Endodermal cell (in vitro differentiated cells): ENCODE results near the gene CC2D1B. TPM values are rescaled to one million over a fixed set of nuclear protein-coding genes. Genes with fewer than 3 reads are reported as not detected.

Experiments used
- DNase-seq: peaks from one replicate; pipeline ENCODE4 v3.0.0-alpha.2; 2017
- H3K27ac ChIP-seq: 2 replicates; pipeline ENCODE4 v1.5.1; 2013; ENCODE audit warnings: mild to moderate bottlenecking, low read depth, low read length, moderate library complexity
- H3K27me3 ChIP-seq: 2 replicates; pipeline ENCODE4 v1.6.1; 2013; ENCODE audit warnings: mild to moderate bottlenecking, low read length, moderate library complexity; ENCODE audit not compliant: insufficient read depth, control insufficient read depth, poor library complexity, severe bottlenecking
- H3K36me3 ChIP-seq: 2 replicates; pipeline ENCODE4 v1.7.0; 2013; ENCODE audit warnings: mild to moderate bottlenecking, low read length, moderate library complexity; ENCODE audit not compliant: control insufficient read depth, insufficient read depth
- H3K4me1 ChIP-seq: one replicate; pipeline ENCODE4 v1.7.0; 2013; ENCODE audit warnings: low read length; ENCODE audit not compliant: control insufficient read depth, insufficient read depth
- H3K4me3 ChIP-seq: 2 replicates; pipeline ENCODE4 v1.5.1; 2013; ENCODE audit warnings: mild to moderate bottlenecking, low read length, moderate library complexity
- H3K9ac ChIP-seq: 2 replicates; pipeline ENCODE4 v1.6.1; 2013; ENCODE audit warnings: mild to moderate bottlenecking, low read length, moderate library complexity; ENCODE audit not compliant: poor library complexity, severe bottlenecking; ENCODE audit errors: extremely low read depth
- H3K9me3 ChIP-seq: 2 replicates; pipeline ENCODE4 v1.6.1; 2013; ENCODE audit warnings: mild to moderate bottlenecking, low read length, moderate library complexity; ENCODE audit not compliant: control insufficient read depth
- H3K27ac Mint-ChIP-seq: 2 replicates; pipeline ENCODE4 v1.8.0; 2020; ENCODE audit warnings: mixed read lengths
- H3K27me3 Mint-ChIP-seq: 2 replicates; pipeline ENCODE4 v1.8.0; 2021; ENCODE audit warnings: mild to moderate bottlenecking, mixed read lengths; ENCODE audit not compliant: insufficient read depth
- H3K36me3 Mint-ChIP-seq: 2 replicates; pipeline ENCODE4 v1.8.0; 2020; ENCODE audit warnings: low read depth, mixed read lengths
- H3K4me1 Mint-ChIP-seq: 2 replicates; pipeline ENCODE4 v1.8.0; 2020; ENCODE audit warnings: mixed read lengths
- H3K4me3 Mint-ChIP-seq: 2 replicates; pipeline ENCODE4 v1.8.0; 2020; ENCODE audit warnings: mild to moderate bottlenecking, moderate library complexity, mixed read lengths
- H3K9me3 Mint-ChIP-seq: 2 replicates; pipeline ENCODE4 v1.8.0; 2020; ENCODE audit warnings: mild to moderate bottlenecking, mixed read lengths
- WGBS, 2 experiments: methylation state at CpG; one replicate each; pipeline versions ENCODE4 v1.1.5 to v1.1.7; 2013; ENCODE audit warnings: missing lambda C conversion rate in 2 of 2, mixed read lengths in 1 of 2; ENCODE audit not compliant: insufficient coverage in 1 of 2, insufficient read length in 1 of 2; 5-methylcytosine and 5-hydroxymethylcytosine counted together
- total RNA-seq, 2 donors: library from RNA; stranded (reverse); fragmentation: NEBNext Ultra II Directional in 1 of 2; extraction: Animal tissue kit (Norgen Biotek cat#: 25700) in 1 of 2; gene quantifications; 2 replicates in 1 of 2; 3 replicates in 1 of 2; pipeline ENCODE4 v1.2.1, GENCODE V29; 2021
- TF ChIP-seq, protein P1 (sequence below): fragments of 200-600 bp; sonication (generic); conservative IDR thresholded peaks from 2 replicates; pipeline ENCODE4 v1.5.0; 2021; ENCODE audit warnings: antibody characterized with exemption, mild to moderate bottlenecking

CC2D1B gene
- total RNA-seq, 2 donors from 2014 or later: 32.7 to 50.1 TPM

DNA sequence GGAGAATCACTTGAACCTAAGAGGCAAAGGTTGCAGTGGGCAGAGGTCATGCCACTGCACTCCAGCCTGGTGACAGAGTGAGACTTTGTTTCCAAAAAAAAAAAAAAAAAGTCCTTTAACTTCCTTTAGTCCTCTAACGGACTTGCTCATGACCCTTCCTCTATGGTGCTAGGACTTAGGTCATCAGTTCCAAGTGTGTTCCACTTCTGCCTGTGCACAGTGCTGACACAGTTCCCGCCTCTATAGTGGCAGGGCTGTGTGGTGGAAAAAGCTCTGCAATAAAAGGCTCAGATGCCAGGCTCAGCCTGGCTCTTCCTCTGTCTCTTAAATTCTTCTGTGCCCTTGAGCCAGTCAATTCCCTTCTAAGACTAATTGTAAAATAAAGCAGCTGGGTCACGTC lies 22.0 kb downstream of the CC2D1B start:
- TF ChIP-seq, protein P1, sequence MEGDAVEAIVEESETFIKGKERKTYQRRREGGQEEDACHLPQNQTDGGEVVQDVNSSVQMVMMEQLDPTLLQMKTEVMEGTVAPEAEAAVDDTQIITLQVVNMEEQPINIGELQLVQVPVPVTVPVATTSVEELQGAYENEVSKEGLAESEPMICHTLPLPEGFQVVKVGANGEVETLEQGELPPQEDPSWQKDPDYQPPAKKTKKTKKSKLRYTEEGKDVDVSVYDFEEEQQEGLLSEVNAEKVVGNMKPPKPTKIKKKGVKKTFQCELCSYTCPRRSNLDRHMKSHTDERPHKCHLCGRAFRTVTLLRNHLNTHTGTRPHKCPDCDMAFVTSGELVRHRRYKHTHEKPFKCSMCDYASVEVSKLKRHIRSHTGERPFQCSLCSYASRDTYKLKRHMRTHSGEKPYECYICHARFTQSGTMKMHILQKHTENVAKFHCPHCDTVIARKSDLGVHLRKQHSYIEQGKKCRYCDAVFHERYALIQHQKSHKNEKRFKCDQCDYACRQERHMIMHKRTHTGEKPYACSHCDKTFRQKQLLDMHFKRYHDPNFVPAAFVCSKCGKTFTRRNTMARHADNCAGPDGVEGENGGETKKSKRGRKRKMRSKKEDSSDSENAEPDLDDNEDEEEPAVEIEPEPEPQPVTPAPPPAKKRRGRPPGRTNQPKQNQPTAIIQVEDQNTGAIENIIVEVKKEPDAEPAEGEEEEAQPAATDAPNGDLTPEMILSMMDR: no peak
- no peaks in the 10 kb centered on the region for H3K4me1 ChIP-seq
- Mint-ChIP-seq H3K36me3 (peaks cover 33% of the 10 kb centered on the region), H3K27me3 (no peaks in the 10 kb centered on the region), H3K4me3 (no peak overlapping the region), H3K4me1 (peaks cover 3% of the 10 kb centered on the region), H3K9me3 (no peaks in the 10 kb centered on the region), H3K27ac (no peak overlapping the region)
- no peak for DNase-seq
- H3K9me3 ChIP-seq: no peaks in the 10 kb centered on the region
- no peak overlapping the region for H3K9ac ChIP-seq
- no peaks in the 10 kb centered on the region for H3K27me3 ChIP-seq
- no peak overlapping the region for H3K4me3 ChIP-seq
- peaks cover 8% of the 10 kb centered on the region for H3K36me3 ChIP-seq
- no peak overlapping the region for H3K27ac ChIP-seq
- WGBS, 2 experiments: 86 to 91% methylated on average over 2 to 3 of the region's 3 CpGs

DNA sequence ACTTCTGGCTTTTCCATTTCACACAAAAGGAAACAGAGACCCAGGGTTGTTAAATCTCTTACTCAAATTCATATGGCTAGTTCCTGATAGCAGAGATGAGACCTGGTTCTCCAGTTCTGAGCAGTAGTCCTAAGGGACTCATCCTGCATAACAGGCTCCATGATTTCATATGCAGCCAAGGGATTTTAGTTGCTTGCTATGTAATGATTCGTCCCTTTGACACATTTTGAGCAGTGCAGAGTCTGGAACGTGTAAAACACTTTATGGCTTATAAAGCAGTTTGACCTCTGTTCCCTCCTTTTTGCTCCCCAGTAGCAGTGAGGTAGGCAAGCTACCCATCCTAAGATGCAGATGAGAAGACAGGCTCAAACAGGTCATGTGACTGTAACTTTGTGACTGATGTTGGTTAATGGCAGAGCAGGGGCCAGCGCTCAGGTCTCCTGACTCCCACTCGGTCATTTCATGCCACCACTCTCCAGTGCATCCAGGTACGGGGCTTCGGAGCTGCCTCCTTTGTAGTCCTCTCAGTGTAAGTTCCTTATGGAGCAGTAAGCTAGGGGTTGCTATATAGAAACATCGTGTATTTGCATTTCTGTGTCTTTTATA lies 24.2 kb downstream of the CC2D1B start:
- Histone ChIP-seq H3K9me3 (no peaks in the 10 kb centered on the region), H3K27ac (no peak overlapping the region), H3K4me3 (no peak overlapping the region), H3K36me3 (peaks cover 16% of the 10 kb centered on the region), H3K9ac (no peak overlapping the region), H3K27me3 (no peaks in the 10 kb centered on the region), H3K4me1 (no peaks in the 10 kb centered on the region)
- TF ChIP-seq, protein P1: no peak
- Mint-ChIP-seq H3K36me3 (peaks cover 35% of the 10 kb centered on the region), H3K4me3 (no peak overlapping the region), H3K9me3 (no peaks in the 10 kb centered on the region), H3K4me1 (peaks cover 3% of the 10 kb centered on the region), H3K27ac (no peak overlapping the region), H3K27me3 (no peaks in the 10 kb centered on the region)
- no peak for DNase-seq
- WGBS, 2 experiments: 78 to 90% methylated on average over 5 to 7 of the region's 7 CpGs

DNA sequence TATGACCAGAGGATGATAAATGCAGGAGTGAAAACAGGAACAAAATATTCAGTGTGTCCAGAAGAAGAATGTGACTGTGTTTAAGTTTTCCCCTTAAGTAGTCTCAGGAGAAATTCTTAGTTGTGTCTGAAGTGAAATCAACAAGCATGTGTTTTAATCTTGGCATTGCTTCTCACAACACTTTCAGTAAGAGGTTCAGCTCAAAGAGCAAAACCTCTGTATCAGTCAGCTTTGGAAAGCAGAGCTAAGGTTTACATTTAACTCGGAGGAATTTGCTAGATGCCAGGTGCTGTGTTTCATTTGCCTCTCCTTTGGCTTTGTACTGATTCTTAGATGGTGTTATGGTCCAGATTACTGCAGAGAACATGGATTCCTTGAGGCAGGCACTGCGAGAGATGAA lies 28.6 kb downstream of the CC2D1B start:
- Mint-ChIP-seq H3K4me3 (no peak overlapping the region), H3K27ac (no peak overlapping the region), H3K27me3 (no peaks in the 10 kb centered on the region), H3K36me3 (peaks cover 39% of the 10 kb centered on the region), H3K4me1 (peaks cover 3% of the 10 kb centered on the region), H3K9me3 (no peaks in the 10 kb centered on the region)
- Histone ChIP-seq H3K36me3 (peaks cover 28% of the 10 kb centered on the region), H3K27ac (no peak overlapping the region), H3K9me3 (no peaks in the 10 kb centered on the region), H3K4me1 (no peaks in the 10 kb centered on the region), H3K4me3 (no peak overlapping the region), H3K9ac (no peak overlapping the region), H3K27me3 (no peaks in the 10 kb centered on the region)
- DNase-seq: no peak
- TF ChIP-seq, protein P1: no peak
- 86 to 94% methylated on average over 2 of the region's 2 CpGs for WGBS, 2 experiments
